GM18868 (cell line): Measurements from ENCODE around the gene MELK.
"Not testable (repeated sequence)": the region's sequence is repeated elsewhere in the genome, so short reads cannot be mapped to it uniquely, and the experiment has no call there.

Source experiments
- ATAC-seq: cut with Tn5 transposase; IDR thresholded peaks from one replicate; pipeline ENCODE4 v1.9.1; 2021; ENCODE audit warnings: mild to moderate bottlenecking, moderate library complexity; ENCODE audit not compliant: unreplicated experiment

The MELK gene

DNA sequence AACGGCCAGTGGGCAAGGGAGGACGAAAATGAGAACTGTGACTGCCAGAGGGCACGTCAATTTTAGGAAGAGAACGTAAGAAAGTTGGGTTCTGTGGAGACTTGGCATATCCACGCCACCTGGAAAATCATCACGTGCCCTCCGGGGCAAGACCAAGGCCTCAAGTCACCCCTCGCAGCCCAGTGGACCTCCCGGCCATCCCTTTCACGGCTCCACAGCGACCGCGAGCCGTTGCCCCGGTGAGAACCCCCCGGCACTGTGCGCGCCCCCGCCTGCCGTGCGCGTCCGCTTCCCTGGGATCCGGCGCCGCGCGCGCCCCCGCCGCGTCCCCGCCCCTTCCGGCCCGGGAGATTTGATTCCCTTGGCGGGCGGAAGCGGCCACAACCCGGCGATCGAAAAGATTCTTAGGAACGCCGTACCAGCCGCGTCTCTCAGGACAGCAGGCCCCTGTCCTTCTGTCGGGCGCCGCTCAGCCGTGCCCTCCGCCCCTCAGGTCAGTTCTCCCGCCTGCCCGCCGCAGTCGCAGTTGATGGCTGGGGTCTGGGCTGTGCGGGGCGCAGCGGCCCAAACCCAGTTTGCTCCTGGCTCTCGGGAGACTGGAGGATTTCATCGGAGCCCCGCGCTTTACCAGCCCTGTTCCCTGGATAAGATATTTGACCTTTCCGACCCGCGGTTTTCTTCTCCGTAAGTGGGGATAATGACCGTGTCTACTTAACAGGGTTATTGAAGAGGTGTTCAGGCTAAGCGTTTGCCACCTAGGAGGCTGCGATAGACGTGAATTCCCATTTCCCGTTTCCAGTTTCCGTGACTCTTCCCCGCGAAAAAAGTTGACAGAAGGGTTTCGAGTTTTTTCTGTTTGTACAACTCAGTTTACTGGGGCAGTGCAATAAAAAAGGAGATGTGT is at the start of gene MELK:
Gene MELK, plus strand, starts transcription at position 381 of the 904 bp plus-strand sequence. CDS start 8,787 bp downstream, outside the sequence.
- ATAC-seq, result peak; percentile 74

DNA sequence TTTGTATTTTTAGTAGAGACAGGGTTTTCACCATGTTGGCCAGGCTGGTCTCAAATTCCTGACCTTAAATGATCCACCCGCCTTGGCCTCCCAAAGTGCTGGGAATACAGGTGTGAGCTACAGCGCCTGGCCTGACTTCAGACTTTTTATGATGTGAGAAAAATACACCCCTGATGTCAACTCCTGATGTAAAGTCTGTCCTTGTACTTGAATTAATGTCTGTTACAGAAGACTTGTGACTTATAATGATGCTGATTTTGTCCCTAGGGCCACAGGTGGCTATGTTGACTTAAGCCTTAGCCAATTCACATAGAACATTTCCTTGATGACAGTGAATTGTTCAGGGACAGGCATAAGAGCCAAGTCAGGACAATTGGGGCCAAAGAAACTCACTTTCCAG is 42.5 kb upstream of the MELK start:
- no peak for ATAC-seq

DNA sequence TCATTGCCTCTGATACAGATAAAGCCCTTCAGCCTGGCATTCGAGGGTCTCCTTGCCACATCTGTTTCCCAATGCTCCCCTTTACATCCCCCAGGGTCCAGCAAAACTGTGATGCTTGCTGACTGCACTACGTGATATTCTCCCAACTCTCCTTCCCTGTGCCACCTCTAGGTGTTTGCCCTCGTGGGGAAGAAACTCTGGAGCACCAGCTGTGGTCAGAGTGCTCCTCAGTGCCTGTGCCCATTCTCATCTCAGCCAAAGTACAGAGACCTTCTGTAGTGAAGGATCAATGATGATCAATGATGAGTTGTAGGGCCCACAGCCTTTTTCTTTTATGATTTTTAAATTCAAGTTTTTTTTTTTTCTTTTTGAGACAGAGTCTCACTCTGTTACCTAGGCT is 40.3 kb upstream of the MELK start:
- no peak for ATAC-seq

DNA sequence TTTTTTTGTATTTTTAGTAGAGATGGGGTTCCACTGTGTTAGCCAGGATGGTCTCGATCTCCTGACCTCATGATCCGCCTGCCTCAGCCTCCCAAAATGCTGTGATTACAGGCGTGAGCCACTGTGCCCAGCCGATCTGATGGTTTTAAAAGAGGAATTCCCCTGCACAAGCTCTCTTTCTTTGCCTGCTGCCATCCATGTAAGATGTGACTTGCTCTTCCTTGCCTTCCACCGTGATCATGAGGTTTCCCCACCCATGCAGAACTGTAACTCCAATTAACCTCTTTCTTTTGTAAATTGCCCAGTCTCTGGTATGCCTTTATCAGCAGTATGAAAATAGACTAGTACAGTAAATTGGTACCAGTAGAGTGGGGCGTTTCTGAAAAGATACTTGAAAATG is 39.0 kb upstream of the MELK start:
- not testable (repeated sequence) for ATAC-seq

DNA sequence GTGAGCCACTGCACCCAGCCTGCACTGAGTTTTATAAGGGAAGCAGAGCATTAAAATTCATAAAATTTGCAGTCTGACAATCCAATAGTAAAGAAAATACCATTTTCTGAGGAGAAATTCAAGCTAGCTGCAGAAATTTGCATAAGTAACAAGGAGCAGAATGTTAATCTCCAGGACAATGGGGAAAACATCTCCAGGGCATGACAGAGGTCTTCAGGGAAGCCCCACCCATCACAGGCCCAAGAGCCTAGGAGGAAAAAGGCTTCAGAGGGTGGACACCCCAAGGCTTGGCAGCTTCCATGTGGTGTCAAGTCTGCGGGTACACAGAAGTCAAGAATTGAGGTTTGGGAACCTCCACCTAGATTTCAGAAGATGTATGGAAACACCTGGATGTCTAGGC is 37.6 kb upstream of the MELK start:
- no peak for ATAC-seq

DNA sequence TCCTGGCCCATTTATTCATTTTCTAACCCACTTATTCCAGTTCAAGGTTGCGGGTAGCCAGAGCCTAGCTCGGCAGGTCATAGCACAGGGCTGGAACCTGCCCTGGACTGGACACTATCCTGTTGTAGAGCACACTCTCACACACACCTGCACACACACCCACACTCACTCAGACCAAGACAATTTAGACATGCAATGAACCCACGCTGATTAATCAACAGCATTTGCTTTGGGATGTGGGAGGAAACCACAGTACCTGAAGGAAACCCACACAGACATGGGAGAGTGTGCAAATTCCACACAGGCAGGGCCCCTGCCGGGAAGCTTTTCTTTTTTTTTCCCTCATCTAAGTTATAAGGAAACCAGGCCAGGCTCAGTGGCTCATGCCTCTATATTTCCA is 34.8 kb upstream of the MELK start:
- ATAC-seq, result no peak

DNA sequence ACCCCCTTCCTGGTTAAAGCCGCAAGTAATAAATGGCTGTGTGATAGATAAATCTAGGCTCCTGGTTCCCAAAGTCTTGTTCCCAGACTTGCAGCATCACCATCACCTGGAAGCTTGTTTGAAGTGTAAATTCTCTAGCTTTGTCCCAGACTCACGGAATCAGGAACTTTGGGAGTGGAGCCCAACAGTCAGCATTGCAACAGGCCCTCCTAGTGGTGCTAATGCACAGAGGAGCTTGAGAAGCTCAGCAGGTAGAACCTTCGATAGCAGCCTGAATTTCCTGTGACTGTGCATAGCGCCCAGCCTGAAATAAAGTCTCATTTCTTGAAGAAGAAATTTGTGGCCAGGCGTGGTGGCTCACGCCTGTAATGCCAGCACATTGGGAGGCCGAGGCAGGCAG is 30.3 kb upstream of the MELK start:
- no peak for ATAC-seq

DNA sequence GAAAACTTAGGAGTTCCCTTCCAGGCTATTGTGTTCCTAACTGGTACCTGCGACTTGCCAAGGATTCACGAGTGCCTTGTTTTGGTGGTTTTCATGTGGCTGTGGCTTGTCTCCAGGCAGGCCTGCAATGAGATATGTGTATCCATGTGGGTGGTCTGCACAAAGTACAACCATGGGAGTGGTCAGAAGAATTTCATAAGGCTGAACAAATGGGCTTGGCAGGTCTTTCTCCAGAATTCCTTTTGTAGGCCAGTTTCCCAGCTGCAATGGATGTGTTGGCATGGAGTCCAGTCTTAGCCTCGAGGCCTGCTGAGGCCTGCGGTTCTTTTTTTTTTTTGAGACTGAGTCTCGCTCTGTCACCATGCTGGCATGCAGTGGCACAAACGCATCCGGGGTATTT is 28.8 kb upstream of the MELK start:
- ATAC-seq, result no peak

DNA sequence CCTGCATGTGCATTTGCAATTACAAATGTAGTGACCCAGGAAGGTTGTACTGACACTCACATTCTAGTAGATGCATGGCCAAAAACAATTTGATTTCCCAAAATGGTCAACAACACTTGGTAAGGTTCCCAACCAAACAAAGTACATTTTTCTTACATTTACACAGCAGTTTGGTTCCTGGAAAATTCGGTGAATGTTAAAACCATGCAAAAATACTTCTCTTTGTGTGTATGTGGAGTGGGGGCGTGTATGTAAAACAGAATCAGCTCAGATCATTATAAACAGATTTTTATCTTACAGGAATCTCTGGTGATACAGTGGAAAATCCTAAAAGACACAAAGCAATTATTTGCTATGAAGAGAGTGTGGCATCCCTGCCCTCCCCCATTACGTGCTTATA is 25.1 kb upstream of the MELK start:
- ATAC-seq, result no peak

DNA sequence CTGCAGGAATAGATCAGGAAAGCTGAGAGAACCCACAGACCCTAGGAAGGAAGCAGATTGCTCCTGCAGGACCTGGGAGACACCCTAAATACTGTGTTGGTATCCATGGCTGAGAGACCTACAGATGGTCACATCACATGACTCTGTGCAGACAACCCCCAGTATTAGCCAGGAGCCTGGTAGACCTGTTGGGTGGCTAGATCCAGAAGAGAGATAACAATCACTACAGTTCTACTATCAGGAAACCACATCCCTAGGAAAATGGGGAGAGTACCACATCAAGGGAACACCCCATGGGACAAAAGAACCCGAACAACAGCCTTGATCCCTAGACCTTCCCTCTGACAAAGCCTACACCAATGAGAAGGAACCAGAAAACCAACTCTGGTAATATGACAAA is 24.2 kb upstream of the MELK start:
- no peak for ATAC-seq

DNA sequence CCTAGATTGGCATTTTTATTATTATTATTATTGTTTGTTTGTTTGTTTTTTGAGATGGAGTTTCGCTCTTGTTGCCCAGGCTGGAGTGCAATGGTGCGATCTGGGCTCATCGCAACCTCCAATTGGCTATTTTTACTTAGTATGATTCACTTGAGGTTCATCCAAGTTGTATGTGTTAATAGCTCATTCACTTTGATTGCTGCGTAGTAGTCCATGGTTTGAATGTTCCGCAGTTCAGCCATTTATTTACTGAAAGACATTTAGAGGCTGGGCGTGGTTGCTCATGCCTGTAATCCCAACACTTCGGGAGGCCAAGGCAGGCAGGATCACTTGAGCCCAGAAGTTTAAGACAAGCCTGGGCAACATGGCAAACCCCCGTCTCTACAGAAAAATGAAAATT is 22.6 kb upstream of the MELK start:
- ATAC-seq, result no peak

DNA sequence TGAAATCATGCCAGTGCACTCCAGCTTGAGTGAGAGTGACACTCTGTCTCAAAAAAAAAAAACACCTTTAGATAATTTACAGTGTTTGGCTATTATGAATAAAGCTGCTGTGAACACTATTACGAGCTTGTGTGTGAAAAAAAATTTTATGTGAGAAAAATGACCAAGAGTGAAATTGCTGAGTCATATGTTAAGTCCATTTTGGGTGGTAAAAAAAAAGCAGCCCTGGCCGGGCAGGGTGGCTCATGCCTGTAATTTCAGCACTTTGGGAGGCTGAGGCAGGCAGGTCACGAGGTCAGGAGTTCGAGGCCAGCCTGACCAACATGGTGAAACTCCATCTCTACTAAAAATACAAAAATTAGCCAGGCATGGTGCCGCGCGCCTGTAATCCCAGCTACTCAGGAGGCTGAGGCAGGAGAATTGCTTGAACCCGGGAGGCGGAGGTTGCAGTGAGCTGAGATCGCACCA is 22.0 kb upstream of the MELK start:
- ATAC-seq, result peak; percentile 68

DNA sequence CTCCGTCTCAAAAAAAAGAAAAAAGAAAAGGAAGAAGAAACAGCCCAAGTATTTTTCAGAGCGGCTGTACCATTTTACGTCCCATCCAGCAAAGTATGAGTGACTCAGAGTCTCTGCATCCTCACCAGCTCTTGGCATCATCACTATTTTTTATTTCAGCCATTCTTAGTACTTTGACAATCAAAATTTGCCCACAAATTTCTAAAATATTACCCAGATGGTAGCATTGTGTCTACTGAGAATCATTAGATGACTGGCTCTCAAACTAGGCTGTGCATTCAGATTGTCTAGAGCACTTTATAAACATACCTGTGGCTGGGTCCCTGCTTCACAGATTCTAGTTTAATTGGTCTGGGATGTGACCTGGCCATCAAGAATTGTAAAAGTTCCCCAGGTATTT is 21.6 kb upstream of the MELK start:
- ATAC-seq, result no peak

DNA sequence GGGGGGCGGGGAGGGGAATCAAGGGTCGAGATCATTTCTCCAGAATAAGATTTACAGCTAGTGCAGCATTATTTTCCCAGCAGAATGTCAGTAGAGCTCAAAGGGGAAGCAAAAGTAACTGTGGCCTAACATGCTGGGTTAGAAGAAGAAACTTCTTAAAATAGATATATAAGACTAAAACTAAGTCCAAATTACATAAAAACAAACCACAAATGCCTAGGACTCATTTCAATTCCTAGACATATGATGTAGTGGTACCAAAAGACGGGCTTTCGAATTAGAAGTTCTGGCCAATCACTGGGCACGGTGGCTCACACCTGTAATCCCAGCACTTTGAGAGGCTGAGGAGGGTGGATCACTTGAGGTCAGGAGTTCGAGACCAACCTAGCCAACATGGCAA is 20.8 kb upstream of the MELK start:
- ATAC-seq, result peak; percentile 41

DNA sequence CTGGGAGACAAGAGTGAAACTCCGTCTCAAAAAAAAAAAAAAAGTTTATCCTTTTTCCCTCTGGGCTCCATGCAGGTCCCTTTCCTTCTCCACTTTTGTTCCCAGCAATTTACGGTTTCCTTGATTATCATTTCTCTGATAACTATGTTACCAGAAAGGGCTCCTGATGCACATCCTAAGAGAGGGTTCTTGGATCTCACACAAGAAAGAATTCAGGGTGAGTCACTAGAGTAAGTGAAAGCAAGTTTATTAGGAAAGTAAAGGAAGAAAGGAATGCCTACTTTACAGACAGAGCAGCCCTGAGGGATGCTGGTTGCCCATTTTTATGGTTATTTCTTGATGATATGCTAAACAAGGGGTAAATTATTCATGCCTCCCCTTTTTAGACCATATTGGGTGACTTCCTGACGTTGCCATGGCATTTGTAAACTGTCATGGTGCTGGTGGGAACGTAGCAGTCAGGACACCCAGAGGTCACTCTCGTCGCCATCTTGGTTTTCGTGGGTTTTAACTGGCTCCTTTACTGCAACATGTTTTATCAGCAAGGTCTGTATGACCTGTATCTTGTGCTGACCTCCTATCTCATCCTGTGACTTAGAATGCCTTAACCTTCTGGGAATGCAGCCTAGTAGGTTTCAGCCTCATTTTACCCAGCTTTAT is 13.5 kb upstream of the MELK start:
- ATAC-seq, result no peak

DNA sequence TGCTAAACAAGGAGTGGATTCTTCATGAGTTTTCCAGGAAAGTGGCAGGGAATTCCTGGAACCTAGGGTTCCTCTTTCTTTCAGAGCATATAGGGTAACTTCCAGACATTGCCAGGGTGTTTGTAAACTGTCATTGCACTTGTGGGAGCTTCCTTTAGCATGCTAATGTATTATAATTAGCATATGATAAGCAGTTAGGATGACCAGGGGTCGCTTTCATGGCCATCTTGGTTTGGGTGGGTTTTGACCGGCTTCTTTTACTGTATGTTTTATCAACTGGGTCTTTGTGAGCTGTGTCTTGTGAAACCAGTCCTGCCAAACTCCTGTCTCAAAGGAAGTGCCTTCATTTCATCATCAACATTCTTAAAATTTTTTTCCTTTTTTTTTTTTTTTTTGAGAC is 11.9 kb upstream of the MELK start:
- no peak for ATAC-seq

DNA sequence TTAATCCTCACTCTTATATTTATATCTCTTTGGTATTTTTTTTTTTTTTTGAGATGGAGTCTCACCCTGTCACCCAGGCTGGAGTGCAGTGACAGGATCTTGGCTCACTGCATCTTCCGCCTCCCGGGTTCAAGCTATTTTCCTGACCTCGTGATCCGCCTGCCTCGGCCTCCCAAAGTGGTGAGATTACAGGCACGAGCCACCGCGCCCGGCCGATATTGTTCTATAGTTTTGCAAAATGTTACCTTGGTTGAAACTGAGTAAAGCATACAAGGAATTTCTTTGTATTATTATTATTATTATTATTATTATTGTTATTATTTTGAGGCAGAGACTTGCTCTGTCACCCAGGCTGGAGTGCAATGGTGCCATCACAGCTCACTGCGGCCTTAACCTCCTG is 9.9 kb upstream of the MELK start:
- not testable (repeated sequence) for ATAC-seq

DNA sequence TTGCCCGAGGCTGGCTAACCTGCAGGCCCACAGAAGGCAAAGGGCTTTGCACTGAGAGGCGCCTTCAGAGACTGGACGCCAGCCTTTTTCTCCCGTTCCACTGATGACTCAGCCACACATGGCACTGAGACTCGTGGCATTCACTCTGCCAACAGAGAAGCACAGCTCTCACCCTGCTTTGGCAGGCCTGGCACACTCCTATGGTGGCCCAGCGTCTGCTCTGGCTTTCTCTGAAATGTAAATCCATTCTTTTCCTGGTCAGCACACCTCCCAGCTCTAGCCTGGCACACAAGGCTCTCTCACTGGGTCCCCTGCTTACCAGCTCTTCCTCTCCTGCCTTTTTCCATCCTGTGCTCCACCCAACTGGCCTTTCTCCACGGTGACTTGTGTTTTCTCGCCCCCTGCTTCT is 5.9 kb upstream of the MELK start:
- no peak for ATAC-seq

DNA sequence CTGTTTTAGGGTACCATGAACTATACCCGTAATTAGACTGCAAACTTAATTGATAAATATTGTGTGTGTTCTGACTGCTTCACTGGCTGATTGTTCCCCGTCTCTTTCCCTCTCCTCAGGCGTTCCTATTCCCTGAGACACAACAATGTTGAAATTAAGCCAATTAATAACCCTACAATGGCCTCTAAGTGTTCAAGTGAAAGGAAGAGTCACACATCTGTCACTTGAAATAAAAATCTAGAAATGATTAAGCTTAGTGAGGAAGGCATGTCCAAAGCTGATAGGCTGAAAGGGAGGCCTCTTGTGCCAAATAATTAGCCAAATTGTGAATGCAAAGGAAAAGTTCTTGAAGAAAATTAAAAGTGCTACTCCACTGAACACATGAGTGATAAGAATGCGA is 4.0 kb upstream of the MELK start:
- ATAC-seq, result not testable (repeated sequence)

DNA sequence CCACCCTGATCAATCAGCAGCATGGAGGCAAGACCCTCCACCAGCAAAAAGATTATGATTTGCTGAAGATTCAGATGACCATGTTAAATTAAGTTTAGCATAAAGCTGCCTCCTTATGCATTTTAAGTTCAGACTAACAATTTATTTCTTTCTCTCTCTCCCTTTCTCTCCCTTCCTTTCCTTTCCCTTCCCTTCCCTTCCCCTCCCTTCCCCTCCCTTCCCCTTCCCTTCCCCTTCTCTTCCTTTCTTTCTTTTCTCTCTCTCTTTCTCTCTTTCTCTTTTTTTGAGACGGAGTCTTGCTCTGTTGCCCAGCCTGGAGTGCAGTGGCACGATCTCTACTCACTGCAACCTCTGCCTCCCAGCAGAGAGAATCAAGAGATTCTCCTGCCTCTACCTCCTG is 1.4 kb upstream of the MELK start:
- ATAC-seq, result no peak

DNA sequence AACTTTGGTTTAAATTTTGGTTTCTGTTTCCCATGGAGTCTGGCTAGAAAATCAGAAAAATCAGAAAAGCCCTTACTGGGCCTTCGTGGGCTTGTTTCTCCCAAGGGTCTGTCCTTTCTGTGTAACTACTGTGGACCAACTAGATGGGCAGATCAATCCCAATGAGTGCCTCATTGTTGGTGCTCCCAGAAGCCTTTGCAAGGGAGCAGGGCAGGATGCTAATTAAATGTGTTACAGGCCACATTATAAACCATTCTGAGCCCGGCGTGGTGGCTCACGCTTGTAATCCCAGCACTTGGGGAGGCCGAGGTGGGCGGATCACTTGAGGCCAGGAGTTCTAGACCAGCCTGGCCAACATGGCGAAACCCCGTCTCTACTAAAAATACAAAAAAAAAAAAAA is 1.4 kb downstream of the MELK start:
- not testable (repeated sequence) for ATAC-seq

DNA sequence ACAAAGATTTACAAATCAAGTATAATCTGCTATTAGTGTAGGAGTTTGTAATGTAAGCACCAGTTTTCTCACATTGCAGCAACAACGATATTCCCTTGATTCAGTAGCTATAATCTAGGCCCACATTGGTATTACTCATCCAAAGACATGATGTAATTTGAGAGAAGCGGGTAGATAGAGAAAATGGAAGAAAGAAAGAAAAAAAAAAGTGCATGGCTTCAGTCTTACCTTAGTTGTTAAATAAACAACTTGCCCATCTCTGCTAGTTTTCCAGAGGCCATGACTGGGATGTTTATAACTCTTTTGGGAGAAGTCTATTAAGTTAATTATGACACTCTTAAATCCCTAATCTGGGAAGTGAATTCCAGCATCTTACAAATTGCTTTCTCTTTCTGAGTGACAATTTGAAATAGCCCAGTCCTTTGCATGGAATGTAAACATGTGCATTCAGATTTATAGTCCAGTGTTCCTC is 2.8 kb downstream of the MELK start:
- ATAC-seq, result no peak
